Measurements from ENCODE around the gene ENHO. TPM values are rescaled to one million over a fixed set of nuclear protein-coding genes. Genes with fewer than 3 reads are reported as not detected.
"Not testable (repeated sequence)": the region's sequence is repeated elsewhere in the genome, so short reads cannot be mapped to it uniquely, and the experiment has no call there.

ENHO gene
- total and polyA plus RNA-seq, 2 donors from 2014 or later: 0.22 to 2.7 TPM

DNA sequence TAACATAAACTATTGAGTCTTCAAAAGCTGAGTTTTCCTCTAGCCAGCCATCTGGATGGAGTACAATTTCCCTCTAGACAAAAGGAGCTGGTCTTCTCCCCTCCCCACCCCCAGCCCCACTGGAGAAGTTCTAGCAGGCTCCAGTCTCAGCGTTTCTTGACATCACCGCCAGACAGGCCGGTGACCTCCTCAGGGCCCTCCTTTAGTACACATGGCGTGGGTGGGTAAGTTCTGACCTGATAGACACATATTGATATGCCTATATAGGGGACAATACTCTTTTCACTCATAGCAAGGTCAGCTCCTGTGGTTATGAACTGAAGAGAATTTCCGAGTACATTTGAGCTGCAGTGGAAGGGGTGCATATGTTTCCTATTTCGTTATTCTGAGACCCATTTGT is 37.0 kb downstream of the ENHO start:
- FAIRE-seq (no peak), DNase-seq (no peak)
- no peaks in the 10 kb centered on the region for H3K36me3 ChIP-seq (ENCODE audit: control insufficient read depth in 2 of 3, insufficient read depth in 3 of 3, low read length in 3 of 3)
- intact Hi-C loops (cut with DNase I): no loop called here
- no peak overlapping the region for H3K9ac ChIP-seq (ENCODE audit: low read length in 3 of 3)
- TF ChIP-seq, protein P1, sequence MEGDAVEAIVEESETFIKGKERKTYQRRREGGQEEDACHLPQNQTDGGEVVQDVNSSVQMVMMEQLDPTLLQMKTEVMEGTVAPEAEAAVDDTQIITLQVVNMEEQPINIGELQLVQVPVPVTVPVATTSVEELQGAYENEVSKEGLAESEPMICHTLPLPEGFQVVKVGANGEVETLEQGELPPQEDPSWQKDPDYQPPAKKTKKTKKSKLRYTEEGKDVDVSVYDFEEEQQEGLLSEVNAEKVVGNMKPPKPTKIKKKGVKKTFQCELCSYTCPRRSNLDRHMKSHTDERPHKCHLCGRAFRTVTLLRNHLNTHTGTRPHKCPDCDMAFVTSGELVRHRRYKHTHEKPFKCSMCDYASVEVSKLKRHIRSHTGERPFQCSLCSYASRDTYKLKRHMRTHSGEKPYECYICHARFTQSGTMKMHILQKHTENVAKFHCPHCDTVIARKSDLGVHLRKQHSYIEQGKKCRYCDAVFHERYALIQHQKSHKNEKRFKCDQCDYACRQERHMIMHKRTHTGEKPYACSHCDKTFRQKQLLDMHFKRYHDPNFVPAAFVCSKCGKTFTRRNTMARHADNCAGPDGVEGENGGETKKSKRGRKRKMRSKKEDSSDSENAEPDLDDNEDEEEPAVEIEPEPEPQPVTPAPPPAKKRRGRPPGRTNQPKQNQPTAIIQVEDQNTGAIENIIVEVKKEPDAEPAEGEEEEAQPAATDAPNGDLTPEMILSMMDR (IDR thresholded peaks at IDR 0.05; ENCODE audit: borderline replicate concordance, extremely low read depth, insufficient read depth): no peak
- no peak overlapping the region for H3K27ac ChIP-seq (ENCODE audit: low read depth in 2 of 2, low read length in 2 of 2)
- H3K4me1 ChIP-seq (ENCODE audit: control insufficient read depth in 2 of 3, insufficient read depth in 2 of 3, low read depth in 1 of 3, low read length in 3 of 3): no peaks in the 10 kb centered on the region
- H3K27me3 ChIP-seq (ENCODE audit: control insufficient read depth, insufficient read depth, low read length): no peaks in the 10 kb centered on the region
- no peaks in the 10 kb centered on the region for H3K9me3 ChIP-seq (ENCODE audit: control insufficient read depth in 2 of 3, insufficient read depth in 1 of 3, low read length in 3 of 3)
- no peak overlapping the region for H3K4me3 ChIP-seq (ENCODE audit: low read length in 3 of 3)

DNA sequence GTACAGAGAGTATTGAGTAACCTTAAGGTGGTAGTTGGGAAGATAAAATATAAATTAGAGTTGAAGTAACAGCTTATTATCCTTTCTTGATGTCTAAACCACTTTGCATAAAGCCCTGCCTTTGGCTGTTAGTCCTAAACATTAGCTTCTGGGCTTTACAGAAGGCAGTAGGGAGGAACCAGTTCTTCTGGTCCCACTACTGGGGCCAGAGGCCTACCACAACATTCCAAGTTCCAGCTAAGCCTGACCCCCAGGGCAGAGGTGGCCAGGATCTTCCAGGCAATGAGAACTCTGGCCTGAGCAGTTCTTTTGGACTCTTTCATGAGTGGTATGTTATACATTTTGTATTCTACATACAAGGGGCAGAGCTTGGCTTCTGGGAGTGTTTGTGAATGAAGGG is 38.1 kb downstream of the ENHO start:
- DNase-seq (no peak), FAIRE-seq (no peak)
- TF ChIP-seq, protein P1 (IDR thresholded peaks at IDR 0.05; ENCODE audit: borderline replicate concordance, extremely low read depth, insufficient read depth): no peak
- Histone ChIP-seq H3K9me3 (ENCODE audit: control insufficient read depth in 2 of 3, insufficient read depth in 1 of 3, low read length in 3 of 3) (no peaks in the 10 kb centered on the region), H3K27me3 (ENCODE audit: control insufficient read depth, insufficient read depth, low read length) (no peaks in the 10 kb centered on the region), H3K4me1 (ENCODE audit: control insufficient read depth in 2 of 3, insufficient read depth in 2 of 3, low read depth in 1 of 3, low read length in 3 of 3) (no peaks in the 10 kb centered on the region), H3K36me3 (ENCODE audit: control insufficient read depth in 2 of 3, insufficient read depth in 3 of 3, low read length in 3 of 3) (no peaks in the 10 kb centered on the region), H3K9ac (ENCODE audit: low read length in 3 of 3) (no peak overlapping the region), H3K27ac (ENCODE audit: low read depth in 2 of 2, low read length in 2 of 2) (no peak overlapping the region), H3K4me3 (ENCODE audit: low read length in 3 of 3) (no peak overlapping the region)
- intact Hi-C loops (cut with DNase I): no loop called here

DNA sequence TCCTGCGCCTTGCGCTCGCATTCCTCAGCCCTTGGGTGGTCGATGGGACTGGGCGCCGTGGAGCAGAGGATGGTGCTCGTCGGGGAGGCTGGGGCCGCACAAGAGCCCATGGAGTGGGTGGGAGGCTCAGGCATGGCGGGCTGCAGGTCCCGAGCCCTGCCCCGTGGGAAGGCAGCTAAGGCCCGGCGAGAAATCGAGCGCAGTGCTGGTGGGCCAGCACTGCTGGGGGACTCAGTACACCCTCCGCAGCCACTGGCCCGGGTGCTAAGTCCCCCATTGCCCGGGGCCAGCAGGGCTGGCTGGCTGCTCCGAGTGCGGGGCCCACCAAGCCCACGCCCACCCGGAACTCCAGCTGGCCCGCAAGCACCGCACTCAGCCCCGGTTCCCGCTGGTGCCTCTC is 40.0 kb downstream of the ENHO start:
- DNase-seq; H3K9me3 ChIP-seq (ENCODE audit: control insufficient read depth in 2 of 3, insufficient read depth in 1 of 3, low read length in 3 of 3); H3K27me3 ChIP-seq (ENCODE audit: control insufficient read depth, insufficient read depth, low read length); H3K9ac ChIP-seq (ENCODE audit: low read length in 3 of 3); intact Hi-C loops (cut with DNase I); H3K4me3 ChIP-seq (ENCODE audit: low read length in 3 of 3); H3K4me1 ChIP-seq (ENCODE audit: control insufficient read depth in 2 of 3, insufficient read depth in 2 of 3, low read depth in 1 of 3, low read length in 3 of 3); H3K27ac ChIP-seq (ENCODE audit: low read depth in 2 of 2, low read length in 2 of 2); H3K36me3 ChIP-seq (ENCODE audit: control insufficient read depth in 2 of 3, insufficient read depth in 3 of 3, low read length in 3 of 3); FAIRE-seq: not testable (repeated sequence)

DNA sequence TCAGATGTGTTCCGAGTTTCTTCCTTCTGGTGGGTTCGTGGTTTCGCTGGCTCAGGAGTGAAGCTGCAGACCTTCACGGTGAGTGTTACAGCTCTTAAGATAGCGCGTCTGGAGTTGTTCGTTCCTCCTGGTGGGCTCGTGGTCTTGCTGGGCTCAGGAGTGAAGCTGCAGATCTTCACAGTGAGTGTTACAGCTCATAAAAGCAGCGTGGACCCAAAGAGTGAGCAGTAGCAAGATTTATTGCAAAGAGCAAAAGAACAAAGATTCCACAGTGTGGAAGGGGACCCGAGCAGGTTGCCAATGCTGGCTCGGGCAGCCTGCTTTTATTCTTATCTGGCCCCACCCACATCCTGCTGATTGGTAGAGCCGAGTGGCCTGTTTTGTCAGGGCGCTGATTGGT is 41.2 kb downstream of the ENHO start:
- DNase-seq; H3K27ac ChIP-seq (ENCODE audit: low read depth in 2 of 2, low read length in 2 of 2); H3K4me1 ChIP-seq (ENCODE audit: control insufficient read depth in 2 of 3, insufficient read depth in 2 of 3, low read depth in 1 of 3, low read length in 3 of 3); H3K4me3 ChIP-seq (ENCODE audit: low read length in 3 of 3); H3K27me3 ChIP-seq (ENCODE audit: control insufficient read depth, insufficient read depth, low read length); intact Hi-C loops (cut with DNase I); H3K36me3 ChIP-seq (ENCODE audit: control insufficient read depth in 2 of 3, insufficient read depth in 3 of 3, low read length in 3 of 3); H3K9ac ChIP-seq (ENCODE audit: low read length in 3 of 3); H3K9me3 ChIP-seq (ENCODE audit: control insufficient read depth in 2 of 3, insufficient read depth in 1 of 3, low read length in 3 of 3); FAIRE-seq: not testable (repeated sequence)

DNA sequence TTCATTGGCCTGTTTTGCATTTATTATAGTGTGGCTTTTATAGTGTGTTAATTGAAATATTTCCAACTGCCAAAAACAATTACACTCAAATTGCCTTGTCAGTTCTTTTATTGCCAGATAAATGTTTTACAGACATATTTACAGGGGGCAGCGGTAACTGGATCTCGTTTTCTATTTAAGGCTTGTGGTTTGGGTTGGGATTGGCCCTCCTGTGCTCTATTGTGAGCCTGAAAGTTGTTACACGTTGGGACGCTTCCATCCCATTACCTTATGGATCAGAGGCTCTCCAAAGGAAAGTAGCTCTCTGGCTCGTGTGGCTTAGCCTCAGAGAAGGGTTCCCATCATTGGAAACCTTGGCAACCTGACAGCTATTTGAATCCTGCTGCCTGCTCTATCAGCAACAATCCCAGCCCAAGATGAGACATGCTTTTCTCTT is 43.3 kb downstream of the ENHO start:
- H3K4me3 ChIP-seq (ENCODE audit: low read length in 3 of 3): no peak overlapping the region
- no peak overlapping the region for H3K9ac ChIP-seq (ENCODE audit: low read length in 3 of 3)
- no peak overlapping the region for H3K27ac ChIP-seq (ENCODE audit: low read depth in 2 of 2, low read length in 2 of 2)
- H3K27me3 ChIP-seq (ENCODE audit: control insufficient read depth, insufficient read depth, low read length): no peaks in the 10 kb centered on the region
- no peak for DNase-seq
- no peaks in the 10 kb centered on the region for H3K9me3 ChIP-seq (ENCODE audit: control insufficient read depth in 2 of 3, insufficient read depth in 1 of 3, low read length in 3 of 3)
- no peaks in the 10 kb centered on the region for H3K36me3 ChIP-seq (ENCODE audit: control insufficient read depth in 2 of 3, insufficient read depth in 3 of 3, low read length in 3 of 3)
- no peak for FAIRE-seq
- no peaks in the 10 kb centered on the region for H3K4me1 ChIP-seq (ENCODE audit: control insufficient read depth in 2 of 3, insufficient read depth in 2 of 3, low read depth in 1 of 3, low read length in 3 of 3)
- intact Hi-C loops (cut with DNase I): no loop called here
- TF ChIP-seq, protein P1 (IDR thresholded peaks at IDR 0.05; ENCODE audit: borderline replicate concordance, extremely low read depth, insufficient read depth): no peak
